Stimulated activated CD8-positive, alpha-beta memory T cell treated with anti-CD3 and anti-CD28 coated beads, Interleukin-12 subunit alpha, Interleukin-12 subunit beta, amount 100 ng/mL, for 1 hour (primary cell): ENCODE measurements around the gene PDZRN4.
"Not testable (repeated sequence)": the region's sequence is repeated elsewhere in the genome, so short reads cannot be mapped to it uniquely, and the experiment has no call there.

Source experiments
- DNase-seq: peaks from one replicate; pipeline ENCODE4 v3.0.0-alpha.2; 2020; ENCODE audit warnings: low read depth

Gene PDZRN4

DNA sequence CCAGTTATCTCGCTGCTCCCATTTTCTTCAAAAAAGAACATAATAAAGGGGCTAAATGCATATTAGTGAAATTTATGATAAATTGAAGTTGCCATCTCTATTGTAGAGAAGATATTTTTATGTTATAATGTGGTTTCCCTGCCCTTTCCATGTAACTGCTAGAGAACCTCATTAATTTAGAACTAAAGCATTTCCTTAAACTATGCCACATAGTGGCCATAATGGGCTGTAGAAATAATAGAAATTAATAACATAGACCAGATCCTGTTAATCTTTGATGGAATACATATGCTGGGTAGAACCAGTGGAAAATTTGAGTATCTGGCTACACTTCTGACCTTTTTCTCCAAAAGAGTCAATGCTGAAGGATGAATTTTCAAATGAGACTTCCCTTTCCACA is 376.7 kb downstream of the PDZRN4 start:
- DNase-seq = no peak

- no peak for DNase-seq
Measured at GRCh38 chr12:41566703-41567102, 378.6 kb downstream of the PDZRN4 start.

- DNase-seq = no peak
Measured at GRCh38 chr12:41573445-41573844, 385.3 kb downstream of the PDZRN4 start.

- no peak for DNase-seq
Measured at GRCh38 chr12:41576925-41577324, 388.8 kb downstream of the PDZRN4 start.

- no peak for DNase-seq
Measured at GRCh38 chr12:41577995-41578394, 389.9 kb downstream of the PDZRN4 start.

- no peak for DNase-seq
Measured at GRCh38 chr12:41585784-41586183, 397.7 kb downstream of the PDZRN4 start.

DNA sequence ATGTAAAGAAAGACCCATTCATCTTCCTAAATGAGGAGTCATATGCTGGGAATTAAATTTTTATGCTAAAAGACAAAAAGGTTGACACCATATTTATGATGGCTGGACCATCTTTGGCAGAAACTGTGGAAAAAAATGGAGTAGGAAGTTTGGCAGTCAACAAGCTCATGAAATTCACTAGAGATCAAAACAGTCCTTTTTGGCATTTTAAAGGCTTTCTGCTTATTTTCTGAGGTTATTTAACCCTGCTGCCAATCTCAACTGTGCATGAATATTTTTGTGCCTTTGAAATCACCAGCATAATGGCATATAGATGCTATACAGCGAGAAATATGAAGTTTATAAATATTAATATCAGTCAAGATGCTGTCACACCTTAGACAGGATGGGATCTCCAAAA is 399.5 kb downstream of the PDZRN4 start:
- DNase-seq = no peak

DNA sequence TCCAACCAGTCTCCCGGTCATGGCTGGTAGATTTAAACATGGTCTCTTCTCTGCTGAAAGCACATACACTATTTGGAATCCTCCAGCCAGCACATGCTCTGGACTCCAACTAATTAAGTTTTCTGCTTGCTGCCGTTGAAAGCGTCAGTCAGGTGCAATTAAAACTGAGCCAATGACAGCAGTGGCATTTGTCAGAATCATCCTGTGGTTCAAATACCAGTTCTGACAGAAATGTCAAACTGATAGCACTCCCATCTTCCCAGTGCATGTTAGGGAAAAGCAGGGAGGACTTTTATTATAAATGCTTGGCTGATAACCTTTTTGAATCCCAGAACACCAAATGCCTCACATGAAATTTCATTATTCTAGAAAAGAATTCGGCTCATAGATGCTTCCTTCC is 401.8 kb downstream of the PDZRN4 start:
- DNase-seq = no peak

- no peak for DNase-seq
Measured at GRCh38 chr12:41596190-41596589, 408.1 kb downstream of the PDZRN4 start.

GRCh38 chr12:41604830-41605229 is 416.7 kb downstream of the PDZRN4 start:
- no peak for DNase-seq

GRCh38 chr12:41605545-41606305 is 417.6 kb downstream of the PDZRN4 start:
- DNase-seq = no peak

- no peak for DNase-seq
Measured at GRCh38 chr12:41606468-41607445, 418.6 kb downstream of the PDZRN4 start.

DNA sequence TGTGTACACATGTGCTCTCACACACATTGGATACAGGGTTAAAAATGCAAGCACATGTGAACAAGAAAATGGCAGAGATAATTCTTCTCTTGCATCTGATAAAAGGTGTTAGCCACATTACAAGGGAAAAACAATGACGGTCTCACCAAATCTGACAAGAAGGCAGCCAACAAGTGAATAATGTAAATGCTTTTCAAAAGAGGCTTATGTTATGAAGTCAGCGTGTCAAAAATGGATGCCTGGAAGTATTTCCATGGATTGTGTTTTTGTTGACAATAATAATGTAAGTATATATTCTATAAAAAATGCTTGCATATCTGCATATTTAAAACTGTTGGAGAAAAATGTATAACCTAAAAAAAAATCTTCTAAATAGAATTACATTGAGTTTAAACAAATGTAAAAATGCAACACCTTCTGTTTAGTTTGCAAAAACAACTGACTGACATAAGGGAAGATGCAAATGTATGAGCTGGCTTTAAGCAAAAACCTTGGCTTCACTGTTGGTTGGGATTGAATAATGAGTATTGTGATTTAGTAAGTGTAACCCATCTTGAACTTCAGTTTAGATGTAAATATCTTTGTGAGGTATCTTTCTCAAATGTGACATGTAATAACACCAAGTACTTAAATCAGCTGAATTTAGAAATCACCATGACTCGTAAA is 424.9 kb downstream of the PDZRN4 start:
- no peak for DNase-seq

DNA sequence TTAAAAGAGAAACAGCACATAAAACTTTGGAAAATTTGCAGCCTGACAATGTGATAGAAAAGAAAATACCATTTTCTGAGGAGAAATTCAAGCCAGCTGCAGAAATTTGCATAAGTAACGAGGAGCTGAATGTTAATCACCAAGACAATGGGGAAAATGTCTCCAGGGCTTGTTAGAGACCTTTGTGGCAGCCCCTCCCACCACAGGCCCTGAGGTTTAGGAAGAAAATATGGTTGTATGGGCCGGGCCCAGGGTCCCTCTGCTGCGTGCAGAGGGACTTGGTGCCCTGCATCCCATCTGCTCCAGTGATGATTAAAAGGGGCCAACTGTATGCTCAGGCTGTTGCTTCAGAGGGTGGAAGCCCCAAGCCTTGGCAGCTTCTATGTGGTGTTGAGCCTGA is 427.1 kb downstream of the PDZRN4 start:
- DNase-seq = not testable (repeated sequence)

GRCh38 chr12:41619705-41620104 is 431.6 kb downstream of the PDZRN4 start:
- no peak for DNase-seq

DNA sequence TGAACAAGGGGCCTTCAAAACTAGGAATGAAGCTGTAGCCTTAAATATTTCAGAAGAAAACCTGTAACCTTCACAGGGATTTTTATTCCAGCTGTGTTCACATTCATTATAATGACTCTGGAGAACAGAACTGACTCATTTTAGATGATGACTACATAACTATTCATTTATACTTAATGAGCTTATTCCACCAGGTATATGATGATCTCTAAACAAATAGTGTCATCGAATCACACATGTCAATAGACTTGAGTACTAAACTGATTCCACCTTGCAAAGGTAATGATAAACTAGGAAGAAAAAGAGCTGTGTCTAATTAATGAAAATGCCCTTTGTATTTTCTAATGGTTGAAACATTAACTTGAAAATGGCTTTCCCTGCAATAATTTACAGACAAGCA is 433.2 kb downstream of the PDZRN4 start:
- no peak for DNase-seq
